K562 (cell line): Measurements from ENCODE around the gene BARX2. TPM values are rescaled to one million over a fixed set of nuclear protein-coding genes. Genes with fewer than 3 reads are reported as not detected.

Source experiments
- MYC ChIP-seq, 2 experiments: fragments of 250-450 bp in 1 of 2; sonication (Bioruptor Pico) in 1 of 2; IDR thresholded peaks; 2 replicates each; pipeline versions ENCODE4 v1.5.1 to v1.6.1; 2012 to 2021; ENCODE audit warnings: low read depth in 2 of 2, borderline replicate concordance in 1 of 2, improper control_type of control experiment in 1 of 2, low read length in 1 of 2, mild to moderate bottlenecking in 1 of 2, moderate library complexity in 1 of 2
- NCOA1 ChIP-seq: fragments of 450-650 bp; IDR thresholded peaks from 2 replicates; pipeline ENCODE4 v1.6.1; 2016; ENCODE audit warnings: low read depth
- RCOR1 ChIP-seq, 2 experiments: IDR thresholded peaks; 2 replicates each; pipeline ENCODE4 v1.6.1; 2012; ENCODE audit warnings: low read depth in 2 of 2, low read length in 2 of 2, borderline replicate concordance in 1 of 2, improper control_type of control experiment in 1 of 2
- SNIP1 ChIP-seq: fragments of 450-650 bp; IDR thresholded peaks from 2 replicates; pipeline ENCODE4 v1.7.1; 2017; ENCODE audit warnings: low read depth, mild to moderate bottlenecking
- TEAD1 ChIP-seq, 2 experiments: fragments of 450-650 bp in 1 of 2; sonication (generic) in 1 of 2; formaldehyde crosslinking; IDR thresholded peaks; 2 replicates each; pipeline versions ENCODE4 v1.4.0 to v1.8.0; 2020 to 2022; ENCODE audit warnings: mild to moderate bottlenecking in 2 of 2, missing genetic modification reagents in 1 of 2
- TEAD4 ChIP-seq, 2 experiments: sonication (generic) in 1 of 2; formaldehyde crosslinking in 1 of 2; IDR thresholded peaks; 2 replicates each; pipeline versions ENCODE4 v1.6.1 to v1.8.0; 2012 to 2022; ENCODE audit warnings: borderline replicate concordance in 1 of 2, inconsistent platforms in 1 of 2, low read length in 1 of 2, mild to moderate bottlenecking in 1 of 2, missing genetic modification reagents in 1 of 2
- ZNF717 ChIP-seq: fragments of 250-450 bp; sonication (Bioruptor Pico); IDR thresholded peaks from 2 replicates; pipeline ENCODE4 v1.5.0; 2021
- ZNF79 ChIP-seq: fragments of 250-450 bp; sonication (Bioruptor Pico); IDR thresholded peaks from 2 replicates; pipeline ENCODE4 v1.4.0; 2020; ENCODE audit warnings: low read depth, mild to moderate bottlenecking, moderate library complexity
- ZNF830 ChIP-seq: fragments of 250-450 bp; sonication (Bioruptor Pico); IDR thresholded peaks from 2 replicates; pipeline ENCODE4 v1.5.0; 2021; ENCODE audit warnings: mild to moderate bottlenecking
- polyA plus RNA-seq, 8 experiments: library from polyadenylated mRNA; depleted of rRNA in 4 of 8; stranded (reverse) in 5 of 8; unstranded in 3 of 8; fragments of >200 nt; fragmentation: Nextera tagmentation in 2 of 8; fragmentation: Illumina TruSeq in 1 of 8; extraction: Ambion mirVana in 2 of 8; extraction: Trizol in 1 of 8; gene quantifications; 2 replicates each; pipeline versions ENCODE4 v1.2.1 to v1.2.3, GENCODE V29; 2011 to 2014; ENCODE audit warnings: inconsistent platforms in 1 of 8, missing spikeins in 1 of 8
- total RNA-seq, 7 experiments: library from RNA; depleted of rRNA in 6 of 7; stranded (reverse); fragments of >200 nt in 6 of 7; fragmentation: Illumina TruSeq in 2 of 7; extraction: Trizol in 2 of 7; gene quantifications; 2 replicates each; pipeline versions ENCODE4 v1.2.1 to v1.2.3, GENCODE V29; 2011 to 2021; ENCODE audit warnings: low replicate concordance in 1 of 7
- TF ChIP-seq, protein P1 (sequence below), 2 experiments: fragments of 450-650 bp; formaldehyde crosslinking in 1 of 2; IDR thresholded peaks; 2 replicates each; pipeline versions ENCODE4 v1.4.0 to v1.6.1; 2014 to 2020; ENCODE audit warnings: mild to moderate bottlenecking in 2 of 2, borderline replicate concordance in 1 of 2, low read depth in 1 of 2
- TF ChIP-seq, protein P2 (sequence below): sonication (generic); formaldehyde crosslinking; IDR thresholded peaks from 2 replicates; pipeline ENCODE4 v1.8.1; 2023; ENCODE audit warnings: mild to moderate bottlenecking, missing genetic modification reagents, moderate library complexity

The BARX2 gene
- total and polyA plus RNA-seq, 9 of the 15 experiments (the other 6 are each of a cell fraction or from before 2014, with no cell fraction given): not detected

DNA sequence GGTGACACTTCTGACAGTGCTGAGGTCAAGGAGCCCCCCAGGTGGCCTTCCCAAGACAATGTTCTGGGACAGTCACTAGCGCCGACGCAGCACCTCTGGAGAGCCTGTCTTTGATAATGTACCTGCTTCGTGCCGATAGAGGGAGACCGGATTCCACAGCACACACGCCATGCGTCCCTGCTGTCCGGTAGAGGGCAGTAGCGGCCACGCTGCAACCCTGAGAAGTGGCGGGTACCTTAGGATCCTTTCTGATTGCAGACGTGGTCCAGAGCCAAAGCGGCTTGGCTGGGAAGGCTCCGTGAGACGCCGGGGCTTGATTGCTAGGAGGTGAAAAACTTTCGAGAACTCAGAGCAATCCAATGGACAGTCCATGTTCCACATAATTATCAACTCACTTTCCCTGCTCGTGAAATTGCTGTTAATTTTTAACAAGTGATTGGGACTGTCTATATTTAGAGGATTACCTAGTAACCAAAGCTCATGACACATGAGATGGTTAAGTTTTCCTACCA is 11.4 kb upstream of the BARX2 start (continued):
- TF ChIP-seq, protein P1, sequence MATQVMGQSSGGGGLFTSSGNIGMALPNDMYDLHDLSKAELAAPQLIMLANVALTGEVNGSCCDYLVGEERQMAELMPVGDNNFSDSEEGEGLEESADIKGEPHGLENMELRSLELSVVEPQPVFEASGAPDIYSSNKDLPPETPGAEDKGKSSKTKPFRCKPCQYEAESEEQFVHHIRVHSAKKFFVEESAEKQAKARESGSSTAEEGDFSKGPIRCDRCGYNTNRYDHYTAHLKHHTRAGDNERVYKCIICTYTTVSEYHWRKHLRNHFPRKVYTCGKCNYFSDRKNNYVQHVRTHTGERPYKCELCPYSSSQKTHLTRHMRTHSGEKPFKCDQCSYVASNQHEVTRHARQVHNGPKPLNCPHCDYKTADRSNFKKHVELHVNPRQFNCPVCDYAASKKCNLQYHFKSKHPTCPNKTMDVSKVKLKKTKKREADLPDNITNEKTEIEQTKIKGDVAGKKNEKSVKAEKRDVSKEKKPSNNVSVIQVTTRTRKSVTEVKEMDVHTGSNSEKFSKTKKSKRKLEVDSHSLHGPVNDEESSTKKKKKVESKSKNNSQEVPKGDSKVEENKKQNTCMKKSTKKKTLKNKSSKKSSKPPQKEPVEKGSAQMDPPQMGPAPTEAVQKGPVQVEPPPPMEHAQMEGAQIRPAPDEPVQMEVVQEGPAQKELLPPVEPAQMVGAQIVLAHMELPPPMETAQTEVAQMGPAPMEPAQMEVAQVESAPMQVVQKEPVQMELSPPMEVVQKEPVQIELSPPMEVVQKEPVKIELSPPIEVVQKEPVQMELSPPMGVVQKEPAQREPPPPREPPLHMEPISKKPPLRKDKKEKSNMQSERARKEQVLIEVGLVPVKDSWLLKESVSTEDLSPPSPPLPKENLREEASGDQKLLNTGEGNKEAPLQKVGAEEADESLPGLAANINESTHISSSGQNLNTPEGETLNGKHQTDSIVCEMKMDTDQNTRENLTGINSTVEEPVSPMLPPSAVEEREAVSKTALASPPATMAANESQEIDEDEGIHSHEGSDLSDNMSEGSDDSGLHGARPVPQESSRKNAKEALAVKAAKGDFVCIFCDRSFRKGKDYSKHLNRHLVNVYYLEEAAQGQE (IDR thresholded peaks at IDR 0.05; ENCODE audit: borderline replicate concordance): peak; percentile 77
- TF ChIP-seq, protein P1 (CRISPR knock-in tag; IDR thresholded peaks at IDR 0.05; ENCODE audit: low read depth): no peak
- TF ChIP-seq TEAD4 (IDR thresholded peaks at IDR 0.05; ENCODE audit: low read length) (peak; percentile 50; the same call in 1 of the 2 replicates), TEAD4 (CRISPR knock-in tag; IDR thresholded peaks at IDR 0.05; ENCODE audit: borderline replicate concordance) (no peak), ZNF79 (CRISPR knock-in tag) (no peak), ZNF830 (CRISPR knock-in tag) (no peak), TEAD1 (CRISPR knock-in tag; IDR thresholded peaks at IDR 0.05) (peak in 1 of 2 experiments; percentile 68; a peak in 1 of 4 replicates), RCOR1 (IDR thresholded peaks at IDR 0.05; ENCODE audit: borderline replicate concordance in 1 of 2, low read depth in 2 of 2, low read length in 2 of 2) (peak in 1 of 2 experiments; percentile 43; a peak in 1 of 4 replicates), SNIP1 (no peak), MYC (IDR thresholded peaks at IDR 0.05; ENCODE audit: low read depth, low read length) (peak; percentile 68; the same call in 1 of the 2 replicates), MYC (CRISPR knock-in tag; IDR thresholded peaks at IDR 0.05; ENCODE audit: borderline replicate concordance, low read depth) (no peak), ZNF717 (CRISPR knock-in tag) (no peak), NCOA1 (no peak)
- TF ChIP-seq, protein P2, sequence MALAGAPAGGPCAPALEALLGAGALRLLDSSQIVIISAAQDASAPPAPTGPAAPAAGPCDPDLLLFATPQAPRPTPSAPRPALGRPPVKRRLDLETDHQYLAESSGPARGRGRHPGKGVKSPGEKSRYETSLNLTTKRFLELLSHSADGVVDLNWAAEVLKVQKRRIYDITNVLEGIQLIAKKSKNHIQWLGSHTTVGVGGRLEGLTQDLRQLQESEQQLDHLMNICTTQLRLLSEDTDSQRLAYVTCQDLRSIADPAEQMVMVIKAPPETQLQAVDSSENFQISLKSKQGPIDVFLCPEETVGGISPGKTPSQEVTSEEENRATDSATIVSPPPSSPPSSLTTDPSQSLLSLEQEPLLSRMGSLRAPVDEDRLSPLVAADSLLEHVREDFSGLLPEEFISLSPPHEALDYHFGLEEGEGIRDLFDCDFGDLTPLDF (CRISPR knock-in tag): no peak
